ENCODE measurements around the gene DUSP23. TPM values are rescaled to one million over a fixed set of nuclear protein-coding genes. Genes with fewer than 3 reads are reported as not detected.

Gene DUSP23
- 36.7 TPM for polyA plus RNA-seq (2013, experiment 1 of 2)
- 33.6 TPM for polyA plus RNA-seq (2013, experiment 2 of 2)

DNA sequence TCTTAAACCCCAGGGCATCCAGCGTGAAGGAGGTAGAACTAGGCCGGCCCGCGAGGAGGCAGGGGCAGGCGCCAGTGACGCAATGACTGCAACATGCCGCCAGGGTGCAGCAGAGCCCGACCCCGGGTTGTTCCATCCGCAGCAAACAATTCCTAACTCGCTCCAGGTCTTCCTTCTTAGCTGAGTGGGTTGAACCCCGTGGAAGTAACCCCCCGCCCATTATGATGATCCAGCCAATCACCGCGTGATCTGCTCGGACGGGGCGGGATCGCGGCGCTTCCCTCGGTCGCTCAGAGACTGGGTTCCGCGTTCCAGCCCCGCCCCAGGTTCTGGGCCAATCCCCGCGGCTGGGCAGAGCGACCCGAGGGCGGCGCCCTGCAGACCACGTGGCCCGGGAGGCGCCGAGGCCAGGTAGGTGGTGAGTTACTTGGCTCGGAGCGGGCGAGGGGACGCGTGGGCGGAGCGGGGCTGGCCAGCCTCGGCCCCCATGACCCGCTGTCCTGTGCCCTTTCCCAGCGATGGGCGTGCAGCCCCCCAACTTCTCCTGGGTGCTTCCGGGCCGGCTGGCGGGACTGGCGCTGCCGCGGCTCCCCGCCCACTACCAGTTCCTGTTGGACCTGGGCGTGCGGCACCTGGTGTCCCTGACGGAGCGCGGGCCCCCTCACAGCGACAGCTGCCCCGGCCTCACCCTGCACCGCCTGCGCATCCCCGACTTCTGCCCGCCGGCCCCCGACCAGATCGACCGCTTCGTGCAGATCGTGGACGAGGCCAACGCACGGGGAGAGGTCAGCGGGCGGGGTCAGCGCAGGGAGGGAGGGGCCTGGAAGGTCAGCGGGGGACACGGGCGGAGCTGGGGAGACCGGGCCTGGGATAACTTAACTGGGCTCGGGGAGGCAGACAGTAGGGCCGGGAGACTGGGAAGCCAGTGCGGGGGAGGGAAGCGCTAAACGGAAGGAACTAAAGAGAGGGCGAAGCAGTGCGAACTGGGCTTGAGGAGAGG, at the start of gene DUSP23:
TSS of gene DUSP23 (plus strand) at position 380 of the 1,000 bp plus-strand sequence. CDS start at position 519, 139 bp downstream.
- no peak within 1 kb of the TSS for H2BK5ac ChIP-seq (ENCODE audit: low read length)
- H3K23ac ChIP-seq (ENCODE audit: low read depth, low read length, poor library complexity), result peak within 1 kb of the TSS; percentile 87
- H3K9ac ChIP-seq (ENCODE audit: low read depth, low read length, poor library complexity), result peak within 1 kb of the TSS; percentile 79
- WGBS, 2 donors (ENCODE audit: extremely low coverage in 2 of 2, insufficient read length in 2 of 2, insufficient replicate concordance in 1 of 2), result no CpG with 5 or more reads among the region's 88 CpGs
- H3K9me3 ChIP-seq (replicated peaks in 1 of 2; ENCODE audit: control insufficient read depth in 2 of 2, insufficient read depth in 1 of 2, low read depth in 1 of 2, low read length in 2 of 2), result peaks cover 0 to 2% of the 10 kb centered on the region in 2 donors
- peak within 1 kb of the TSS; percentile 89 for H3K18ac ChIP-seq (ENCODE audit: low read length)
- H2AK5ac ChIP-seq (ENCODE audit: low read depth, low read length), result no peak within 1 kb of the TSS
- H4K8ac ChIP-seq (ENCODE audit: low read depth, low read length), result no peak within 1 kb of the TSS
- H3K79me1 ChIP-seq (ENCODE audit: low read depth, low read length), result no peaks in the 10 kb centered on the region
- peak; percentile 95 for DNase-seq (ENCODE audit: low spot score)
- H3K36me3 ChIP-seq (replicated peaks in 1 of 2; ENCODE audit: control insufficient read depth in 2 of 2, insufficient read depth in 2 of 2, low read length in 2 of 2), result no peaks in the 10 kb centered on the region
- no peak within 1 kb of the TSS for H2BK12ac ChIP-seq (ENCODE audit: low read length)
- peak within 1 kb of the TSS; percentile 24 to 89 for H3K4me3 ChIP-seq (ENCODE audit: low read length in 2 of 2)
- H3K4me2 ChIP-seq (ENCODE audit: insufficient read depth, low read length, poor library complexity, severe bottlenecking), result peak within 1 kb of the TSS; percentile 93
- no peak within 1 kb of the TSS for H4K91ac ChIP-seq (ENCODE audit: low read depth, low read length, poor library complexity)
- no peak within 1 kb of the TSS for H3K4ac ChIP-seq (ENCODE audit: low read length)
- peaks cover 0 to 9% (median 0%) of the 10 kb centered on the region in 3 experiments for H3K27me3 ChIP-seq (ENCODE audit: control insufficient read depth in 3 of 3, insufficient read depth in 3 of 3, low read depth in 1 of 3, low read length in 3 of 3)
- H2AFZ ChIP-seq (ENCODE audit: low read length), result peak within 1 kb of the TSS; percentile 81
- peak within 1 kb of the TSS; percentile 49 for H2BK120ac ChIP-seq (ENCODE audit: low read depth, low read length)
- no peak within 1 kb of the TSS for H2BK15ac ChIP-seq (ENCODE audit: low read length)
- H3K14ac ChIP-seq (ENCODE audit: low read length), result no peak within 1 kb of the TSS
- H3K4me1 ChIP-seq (ENCODE audit: control insufficient read depth in 2 of 2, insufficient read depth in 1 of 2, low read depth in 1 of 2, low read length in 2 of 2), result peaks cover 0 to 1% of the 10 kb centered on the region in 2 donors
- no peak within 1 kb of the TSS for H3K27ac ChIP-seq (replicated peaks; ENCODE audit: low read length)

DNA sequence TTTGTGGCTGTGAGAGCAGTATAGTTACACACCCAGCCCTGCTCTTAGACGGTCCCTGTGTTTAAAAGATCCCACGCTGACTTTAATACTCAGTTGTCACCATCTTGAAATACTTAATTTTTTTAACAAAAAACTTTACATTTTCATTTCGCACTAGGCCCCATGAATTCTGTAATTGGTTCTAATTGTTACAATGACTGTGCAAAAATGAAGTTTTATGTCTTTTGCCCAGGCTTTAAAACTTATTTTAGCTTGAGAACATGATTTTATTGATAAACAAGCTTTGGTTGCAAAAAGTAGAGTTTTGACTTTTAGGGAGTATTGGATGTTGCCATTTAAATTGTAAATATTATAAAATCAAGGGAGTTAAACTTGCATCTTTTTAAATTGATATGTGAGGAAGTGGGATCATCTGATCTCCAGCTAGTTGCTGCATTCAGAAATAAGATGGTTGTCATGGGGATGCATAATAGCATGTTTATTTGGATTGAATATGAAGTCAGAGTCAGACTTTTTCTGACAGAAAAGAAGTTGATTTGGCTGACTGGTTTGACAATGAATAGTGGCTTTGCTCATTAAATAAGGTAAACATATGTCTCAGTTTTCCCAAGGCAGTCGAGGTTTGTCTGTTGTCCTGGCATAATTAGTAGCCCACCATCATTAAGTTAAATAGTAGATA, 43.4 kb upstream of the DUSP23 start:
- Histone ChIP-seq H3K79me1 (ENCODE audit: low read depth, low read length) (no peaks in the 10 kb centered on the region), H2AFZ (ENCODE audit: low read length) (no peak overlapping the region), H3K4ac (ENCODE audit: low read length) (no peak overlapping the region), H2BK15ac (ENCODE audit: low read length) (no peak overlapping the region), H3K4me3 (ENCODE audit: low read length in 2 of 2) (no peak overlapping the region), H3K4me2 (ENCODE audit: insufficient read depth, low read length, poor library complexity, severe bottlenecking) (no peak overlapping the region), H3K14ac (ENCODE audit: low read length) (no peak overlapping the region), H3K36me3 (replicated peaks in 1 of 2; ENCODE audit: control insufficient read depth in 2 of 2, insufficient read depth in 2 of 2, low read length in 2 of 2) (no peaks in the 10 kb centered on the region), H3K23ac (ENCODE audit: low read depth, low read length, poor library complexity) (no peak overlapping the region), H3K27ac (replicated peaks; ENCODE audit: low read length) (no peak overlapping the region), H2BK12ac (ENCODE audit: low read length) (no peak overlapping the region), H3K18ac (ENCODE audit: low read length) (no peak overlapping the region), H4K91ac (ENCODE audit: low read depth, low read length, poor library complexity) (no peak overlapping the region), H4K8ac (ENCODE audit: low read depth, low read length) (no peak overlapping the region), H3K9me3 (replicated peaks in 1 of 2; ENCODE audit: control insufficient read depth in 2 of 2, insufficient read depth in 1 of 2, low read depth in 1 of 2, low read length in 2 of 2) (no peaks in the 10 kb centered on the region), H3K9ac (ENCODE audit: low read depth, low read length, poor library complexity) (no peak overlapping the region), H2AK5ac (ENCODE audit: low read depth, low read length) (no peak overlapping the region), H2BK5ac (ENCODE audit: low read length) (no peak overlapping the region), H3K4me1 (ENCODE audit: control insufficient read depth in 2 of 2, insufficient read depth in 1 of 2, low read depth in 1 of 2, low read length in 2 of 2) (no peaks in the 10 kb centered on the region), H3K27me3 (ENCODE audit: control insufficient read depth in 3 of 3, insufficient read depth in 3 of 3, low read depth in 1 of 3, low read length in 3 of 3) (no peaks in the 10 kb centered on the region), H2BK120ac (ENCODE audit: low read depth, low read length) (no peak overlapping the region)
- DNase-seq (ENCODE audit: low spot score), result no peak
- whole genome bisulfite sequencing, 2 donors (ENCODE audit: extremely low coverage in 2 of 2, insufficient read length in 2 of 2, insufficient replicate concordance in 1 of 2), result no CpG with 5 or more reads among the region's 4 CpGs

DNA sequence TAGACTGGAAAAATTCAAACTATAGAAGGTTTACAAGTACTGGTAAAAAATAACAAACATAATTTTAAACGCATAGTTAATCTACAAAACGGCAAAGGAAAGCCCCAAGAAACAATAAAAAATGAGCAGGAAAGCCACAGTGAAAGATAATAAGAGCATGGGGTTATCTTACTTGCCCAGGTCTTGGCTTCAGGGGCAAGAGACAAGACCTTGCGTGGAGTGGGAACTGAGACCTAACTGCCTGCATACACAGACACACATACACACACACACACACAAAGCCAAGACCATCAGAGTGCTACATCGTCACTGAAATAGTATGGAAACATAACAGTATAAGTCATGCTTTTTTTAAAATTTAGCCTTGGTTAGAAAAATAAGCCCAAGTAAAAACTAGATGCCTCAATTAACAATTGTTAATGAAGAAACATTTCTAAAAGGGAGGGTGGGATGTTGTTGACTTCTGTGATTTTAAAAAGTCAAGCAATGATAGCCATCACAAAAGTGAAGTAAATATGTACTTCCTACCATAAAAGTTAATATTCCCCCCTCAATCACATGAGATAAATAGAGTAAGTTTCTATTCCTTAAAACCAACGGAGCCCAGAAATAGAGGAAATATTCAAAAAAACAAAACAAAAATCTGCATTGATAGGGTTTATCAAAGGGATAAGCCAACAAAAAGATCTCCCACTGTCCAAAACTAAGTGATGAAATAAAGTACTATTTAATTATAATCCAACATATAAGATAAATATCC, 36.9 kb upstream of the DUSP23 start:
- Histone ChIP-seq H2BK12ac (ENCODE audit: low read length) (no peak overlapping the region), H3K4me3 (ENCODE audit: low read length in 2 of 2) (no peak overlapping the region)
- DNase-seq (ENCODE audit: low spot score), result no peak

More for the DNA sequence above, 36.9 kb upstream of the DUSP23 start:
- Histone ChIP-seq H2AFZ (ENCODE audit: low read length) (no peak overlapping the region), H2BK15ac (ENCODE audit: low read length) (no peak overlapping the region), H3K36me3 (replicated peaks in 1 of 2; ENCODE audit: control insufficient read depth in 2 of 2, insufficient read depth in 2 of 2, low read length in 2 of 2) (no peaks in the 10 kb centered on the region), H3K23ac (ENCODE audit: low read depth, low read length, poor library complexity) (no peak overlapping the region), H2BK5ac (ENCODE audit: low read length) (no peak overlapping the region), H2BK120ac (ENCODE audit: low read depth, low read length) (no peak overlapping the region), H3K27ac (replicated peaks; ENCODE audit: low read length) (no peak overlapping the region), H4K8ac (ENCODE audit: low read depth, low read length) (no peak overlapping the region), H3K4me2 (ENCODE audit: insufficient read depth, low read length, poor library complexity, severe bottlenecking) (no peak overlapping the region), H3K27me3 (ENCODE audit: control insufficient read depth in 3 of 3, insufficient read depth in 3 of 3, low read depth in 1 of 3, low read length in 3 of 3) (no peaks in the 10 kb centered on the region), H2AK5ac (ENCODE audit: low read depth, low read length) (no peak overlapping the region), H3K14ac (ENCODE audit: low read length) (no peak overlapping the region), H4K91ac (ENCODE audit: low read depth, low read length, poor library complexity) (no peak overlapping the region), H3K4me1 (ENCODE audit: control insufficient read depth in 2 of 2, insufficient read depth in 1 of 2, low read depth in 1 of 2, low read length in 2 of 2) (no peaks in the 10 kb centered on the region), H3K18ac (ENCODE audit: low read length) (no peak overlapping the region), H3K9me3 (replicated peaks in 1 of 2; ENCODE audit: control insufficient read depth in 2 of 2, insufficient read depth in 1 of 2, low read depth in 1 of 2, low read length in 2 of 2) (no peaks in the 10 kb centered on the region), H3K79me1 (ENCODE audit: low read depth, low read length) (no peaks in the 10 kb centered on the region), H3K9ac (ENCODE audit: low read depth, low read length, poor library complexity) (no peak overlapping the region), H3K4ac (ENCODE audit: low read length) (no peak overlapping the region)
- no CpG with 5 or more reads among the region's 5 CpGs for WGBS, 2 donors (ENCODE audit: extremely low coverage in 2 of 2, insufficient read length in 2 of 2, insufficient replicate concordance in 1 of 2)
